22Rv1 (cell line): ENCODE results near the gene WDFY2.

Experiments
- ZFX ChIP-seq: fragments of 450-650 bp; IDR thresholded peaks from 2 replicates; pipeline ENCODE4 v1.6.1; 2017; ENCODE audit warnings: antibody characterized with exemption, borderline replicate concordance
- TF ChIP-seq, protein P1 (sequence below): fragments of 450-650 bp; IDR thresholded peaks from 2 replicates; pipeline ENCODE4 v1.5.1; 2017; ENCODE audit warnings: mild to moderate bottlenecking

DNA sequence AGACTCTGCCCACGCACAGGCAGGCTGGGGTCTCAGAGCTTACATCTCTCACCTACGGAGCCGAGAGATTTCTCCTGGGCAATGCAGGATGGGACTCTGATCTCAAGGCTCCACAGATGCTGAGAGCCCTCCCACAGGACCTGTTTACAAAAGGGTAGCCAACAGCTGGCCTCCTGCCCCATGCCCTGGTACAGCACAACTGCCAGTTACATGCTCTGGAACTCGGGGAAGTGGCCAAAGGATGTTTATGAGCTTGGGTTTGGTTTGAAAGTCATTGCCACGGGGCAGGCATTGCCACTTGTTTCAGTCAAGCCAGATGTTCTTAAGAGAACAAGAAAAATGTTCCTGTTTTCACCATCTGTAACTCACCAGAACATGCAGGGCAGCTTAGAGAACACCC, 216.2 kb downstream of the WDFY2 start:
- TF ChIP-seq, protein P1, sequence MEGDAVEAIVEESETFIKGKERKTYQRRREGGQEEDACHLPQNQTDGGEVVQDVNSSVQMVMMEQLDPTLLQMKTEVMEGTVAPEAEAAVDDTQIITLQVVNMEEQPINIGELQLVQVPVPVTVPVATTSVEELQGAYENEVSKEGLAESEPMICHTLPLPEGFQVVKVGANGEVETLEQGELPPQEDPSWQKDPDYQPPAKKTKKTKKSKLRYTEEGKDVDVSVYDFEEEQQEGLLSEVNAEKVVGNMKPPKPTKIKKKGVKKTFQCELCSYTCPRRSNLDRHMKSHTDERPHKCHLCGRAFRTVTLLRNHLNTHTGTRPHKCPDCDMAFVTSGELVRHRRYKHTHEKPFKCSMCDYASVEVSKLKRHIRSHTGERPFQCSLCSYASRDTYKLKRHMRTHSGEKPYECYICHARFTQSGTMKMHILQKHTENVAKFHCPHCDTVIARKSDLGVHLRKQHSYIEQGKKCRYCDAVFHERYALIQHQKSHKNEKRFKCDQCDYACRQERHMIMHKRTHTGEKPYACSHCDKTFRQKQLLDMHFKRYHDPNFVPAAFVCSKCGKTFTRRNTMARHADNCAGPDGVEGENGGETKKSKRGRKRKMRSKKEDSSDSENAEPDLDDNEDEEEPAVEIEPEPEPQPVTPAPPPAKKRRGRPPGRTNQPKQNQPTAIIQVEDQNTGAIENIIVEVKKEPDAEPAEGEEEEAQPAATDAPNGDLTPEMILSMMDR = no peak
- no peak for TF ChIP-seq ZFX
